ENCODE data around the gene PAK5. TPM values are rescaled to one million over a fixed set of nuclear protein-coding genes. Genes with fewer than 3 reads are reported as not detected.

Gene PAK5
- total RNA-seq, 1 donor from 2014 or later: not detected

DNA sequence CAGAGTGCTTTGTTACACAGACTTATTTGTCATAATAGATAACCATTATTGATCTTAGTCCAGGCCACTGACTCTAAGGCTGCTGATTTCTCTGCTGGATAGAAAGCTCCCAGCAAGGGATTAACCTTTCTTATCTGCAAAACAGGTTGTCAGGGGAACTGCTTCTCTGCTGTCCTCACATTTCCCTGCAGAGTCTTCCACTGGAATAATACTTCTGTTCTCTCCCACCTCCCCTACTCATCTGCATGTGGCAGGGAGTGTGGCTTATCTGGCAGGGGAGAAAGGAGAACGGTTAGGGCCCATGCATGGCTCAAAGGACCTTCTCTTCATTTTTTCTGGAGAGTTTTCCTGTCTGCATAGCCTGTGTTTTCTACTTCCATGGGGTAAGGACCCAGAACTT lies 238.3 kb downstream of the PAK5 start:
- no peaks in the 10 kb centered on the region for H3K36me3 ChIP-seq
- no peaks in the 10 kb centered on the region for H3K9me3 ChIP-seq
- intact Hi-C loops (cut with DNase I): no loop called here
- H3K4me3 ChIP-seq: no peak overlapping the region
- no peak overlapping the region for H3K27ac ChIP-seq
- DNase-seq (ENCODE audit: low spot score in 2 of 2): no peak
- no peaks in the 10 kb centered on the region for H3K4me1 ChIP-seq
- no peaks in the 10 kb centered on the region for H3K27me3 ChIP-seq
- TF ChIP-seq, protein P1, sequence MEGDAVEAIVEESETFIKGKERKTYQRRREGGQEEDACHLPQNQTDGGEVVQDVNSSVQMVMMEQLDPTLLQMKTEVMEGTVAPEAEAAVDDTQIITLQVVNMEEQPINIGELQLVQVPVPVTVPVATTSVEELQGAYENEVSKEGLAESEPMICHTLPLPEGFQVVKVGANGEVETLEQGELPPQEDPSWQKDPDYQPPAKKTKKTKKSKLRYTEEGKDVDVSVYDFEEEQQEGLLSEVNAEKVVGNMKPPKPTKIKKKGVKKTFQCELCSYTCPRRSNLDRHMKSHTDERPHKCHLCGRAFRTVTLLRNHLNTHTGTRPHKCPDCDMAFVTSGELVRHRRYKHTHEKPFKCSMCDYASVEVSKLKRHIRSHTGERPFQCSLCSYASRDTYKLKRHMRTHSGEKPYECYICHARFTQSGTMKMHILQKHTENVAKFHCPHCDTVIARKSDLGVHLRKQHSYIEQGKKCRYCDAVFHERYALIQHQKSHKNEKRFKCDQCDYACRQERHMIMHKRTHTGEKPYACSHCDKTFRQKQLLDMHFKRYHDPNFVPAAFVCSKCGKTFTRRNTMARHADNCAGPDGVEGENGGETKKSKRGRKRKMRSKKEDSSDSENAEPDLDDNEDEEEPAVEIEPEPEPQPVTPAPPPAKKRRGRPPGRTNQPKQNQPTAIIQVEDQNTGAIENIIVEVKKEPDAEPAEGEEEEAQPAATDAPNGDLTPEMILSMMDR (IDR thresholded peaks at IDR 0.05): no peak

DNA sequence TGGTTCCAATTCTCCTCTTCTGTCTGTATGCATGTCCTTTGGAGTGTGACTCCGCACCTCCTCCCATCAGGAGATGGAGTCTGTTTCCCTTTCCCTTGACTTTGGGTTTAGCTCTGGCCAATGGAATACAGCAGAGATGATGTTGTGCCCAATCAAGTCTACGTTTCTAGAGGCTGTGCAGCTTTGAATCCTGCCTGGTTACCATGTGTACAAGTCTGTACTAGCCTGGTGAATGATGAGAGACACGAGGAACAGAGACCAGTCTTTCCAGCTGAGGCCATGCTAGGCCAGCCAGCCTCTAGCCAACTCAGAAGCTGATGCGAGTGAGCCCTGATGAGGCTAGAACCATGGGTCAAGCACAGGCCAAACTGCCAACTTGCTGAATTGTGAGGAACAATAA lies 241.3 kb downstream of the PAK5 start:
- DNase-seq (ENCODE audit: low spot score in 2 of 2): no peak
- TF ChIP-seq, protein P1 (IDR thresholded peaks at IDR 0.05): no peak
- intact Hi-C loops (cut with DNase I): no loop called here
- Histone ChIP-seq H3K4me3 (no peak overlapping the region), H3K4me1 (no peaks in the 10 kb centered on the region), H3K27ac (no peak overlapping the region), H3K9me3 (no peaks in the 10 kb centered on the region), H3K36me3 (no peaks in the 10 kb centered on the region), H3K27me3 (no peaks in the 10 kb centered on the region)

DNA sequence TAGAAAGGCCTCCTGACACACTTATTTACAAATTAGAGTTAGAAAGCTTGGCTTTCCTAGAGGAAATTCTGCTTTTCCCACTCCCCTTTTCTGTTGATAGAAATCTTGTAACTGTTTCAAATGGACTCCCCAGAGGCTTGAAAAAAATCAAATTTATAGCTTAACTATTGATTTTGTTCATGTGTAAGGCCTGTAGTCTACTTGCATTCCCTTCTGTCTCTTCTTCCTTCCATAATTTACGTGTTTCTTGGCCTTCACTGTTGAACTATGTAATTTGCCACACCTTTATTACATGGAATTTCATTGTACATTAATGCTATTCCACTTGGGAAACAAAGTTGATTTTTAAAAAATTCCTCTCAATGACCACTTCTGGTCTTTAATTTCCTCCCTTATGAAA lies 243.1 kb downstream of the PAK5 start:
- Histone ChIP-seq H3K36me3 (no peaks in the 10 kb centered on the region), H3K4me3 (no peak overlapping the region), H3K9me3 (no peaks in the 10 kb centered on the region), H3K27me3 (no peaks in the 10 kb centered on the region), H3K4me1 (no peaks in the 10 kb centered on the region), H3K27ac (no peak overlapping the region)
- intact Hi-C loops (cut with DNase I): no loop called here
- TF ChIP-seq, protein P1 (IDR thresholded peaks at IDR 0.05): no peak
- no peak for DNase-seq (ENCODE audit: low spot score in 2 of 2)

DNA sequence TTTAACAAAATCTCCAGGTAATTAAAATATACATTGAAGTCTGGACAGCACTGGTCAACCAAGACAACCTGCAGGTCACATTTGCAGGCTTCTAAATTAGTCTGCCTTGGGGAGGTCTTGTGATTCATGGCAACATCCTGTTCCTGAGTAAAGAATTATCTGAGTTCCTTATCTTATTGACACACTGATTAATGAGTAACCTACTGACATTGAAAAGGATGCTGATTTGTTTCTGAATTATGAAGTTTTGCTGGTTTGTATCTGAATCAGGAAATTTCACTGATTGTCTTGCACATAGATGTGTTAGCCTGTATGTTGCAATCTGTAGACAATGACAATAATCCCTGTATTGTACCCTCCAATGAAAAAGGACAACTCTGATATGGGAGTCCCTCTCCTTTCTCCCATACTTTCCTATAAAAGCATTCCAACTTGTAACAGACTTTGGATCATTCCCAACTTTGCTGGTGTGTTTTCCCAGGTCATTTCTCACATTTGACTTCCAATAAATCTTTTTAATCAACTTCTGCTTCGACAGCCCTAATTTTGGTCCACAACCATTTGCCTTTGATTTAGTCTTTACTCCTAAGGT lies 244.5 kb downstream of the PAK5 start:
- no peaks in the 10 kb centered on the region for H3K9me3 ChIP-seq
- intact Hi-C loops (cut with DNase I): no loop called here
- H3K36me3 ChIP-seq: no peaks in the 10 kb centered on the region
- H3K4me3 ChIP-seq: no peak overlapping the region
- no peaks in the 10 kb centered on the region for H3K4me1 ChIP-seq
- H3K27ac ChIP-seq: no peak overlapping the region
- DNase-seq (ENCODE audit: low spot score in 2 of 2): no peak
- TF ChIP-seq, protein P1 (IDR thresholded peaks at IDR 0.05): no peak
- no peaks in the 10 kb centered on the region for H3K27me3 ChIP-seq

DNA sequence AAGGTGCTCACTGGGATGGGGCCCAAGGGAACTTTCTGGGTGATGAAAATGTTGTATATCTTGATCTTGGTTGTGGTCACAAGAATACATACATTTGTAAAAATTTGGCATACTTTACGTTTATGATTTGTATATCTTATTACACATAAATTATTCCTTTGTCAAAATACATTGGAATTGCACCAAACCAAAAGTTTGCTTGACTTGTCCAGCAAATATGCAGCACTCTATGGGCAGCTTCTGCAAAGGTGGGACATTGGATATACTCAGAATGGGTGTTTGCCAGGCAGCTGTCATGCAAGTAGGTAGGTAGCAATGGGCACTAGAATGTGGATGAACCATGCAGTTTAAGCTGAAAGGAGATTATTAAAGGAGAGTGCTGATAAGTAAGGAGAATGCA lies 246.5 kb downstream of the PAK5 start:
- no peak for DNase-seq (ENCODE audit: low spot score in 2 of 2)
- no peaks in the 10 kb centered on the region for H3K4me1 ChIP-seq
- H3K4me3 ChIP-seq: no peak overlapping the region
- H3K9me3 ChIP-seq: no peaks in the 10 kb centered on the region
- intact Hi-C loops (cut with DNase I): no loop called here
- no peaks in the 10 kb centered on the region for H3K27me3 ChIP-seq
- no peaks in the 10 kb centered on the region for H3K36me3 ChIP-seq
- H3K27ac ChIP-seq: no peak overlapping the region
- TF ChIP-seq, protein P1 (IDR thresholded peaks at IDR 0.05): no peak

DNA sequence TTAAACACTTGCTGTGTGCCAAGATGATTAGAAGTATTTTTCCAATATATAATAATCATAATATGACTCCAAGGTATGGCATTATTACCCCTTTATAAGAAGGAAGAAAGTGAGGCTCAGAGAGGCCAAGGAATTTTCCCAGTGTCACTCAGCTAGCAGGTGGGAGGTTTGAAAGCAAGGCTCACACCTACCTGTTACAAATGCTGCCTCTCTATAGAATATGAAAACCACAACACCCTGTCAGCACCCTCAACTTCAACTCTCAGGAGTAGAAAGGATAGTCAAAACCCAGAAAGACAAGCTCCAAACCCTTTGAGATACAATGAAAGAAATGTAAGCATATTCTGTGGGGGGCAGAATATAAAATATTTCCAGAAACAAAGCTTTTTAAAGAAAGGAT lies 247.8 kb downstream of the PAK5 start:
- Histone ChIP-seq H3K4me3 (no peak overlapping the region), H3K27ac (no peak overlapping the region), H3K4me1 (no peaks in the 10 kb centered on the region), H3K27me3 (no peaks in the 10 kb centered on the region), H3K36me3 (no peaks in the 10 kb centered on the region), H3K9me3 (no peaks in the 10 kb centered on the region)
- TF ChIP-seq, protein P1 (IDR thresholded peaks at IDR 0.05): no peak
- no peak for DNase-seq (ENCODE audit: low spot score in 2 of 2)
- intact Hi-C loops (cut with DNase I): no loop called here
